Suprapubic skin (tissue), 4 donors: ENCODE measurements around the gene SLC38A11. TPM values are rescaled to one million over a fixed set of nuclear protein-coding genes. Genes with fewer than 3 reads are reported as not detected.

Experiments used
- DNase-seq, 2 donors: peaks; one replicate each; pipeline ENCODE4 v3.0.0-alpha.2; 2019; ENCODE audit warnings: low spot score in 2 of 2
- H3K27ac ChIP-seq: fragments of 200-600 bp; sonication (generic); one replicate; pipeline ENCODE4 v1.5.1; 2019
- H3K27me3 ChIP-seq: fragments of 200-600 bp; sonication (generic); one replicate; pipeline ENCODE4 v1.5.1; 2019
- H3K36me3 ChIP-seq: fragments of 200-600 bp; sonication (generic); one replicate; pipeline ENCODE4 v1.5.1; 2019
- H3K4me1 ChIP-seq: fragments of 200-600 bp; sonication (generic); one replicate; pipeline ENCODE4 v1.5.1; 2019
- H3K4me3 ChIP-seq: fragments of 200-600 bp; sonication (generic); one replicate; pipeline ENCODE4 v1.5.1; 2019; ENCODE audit warnings: mild to moderate bottlenecking
- H3K9me3 ChIP-seq: fragments of 200-600 bp; sonication (generic); one replicate; pipeline ENCODE4 v1.5.1; 2019
- CTCF ChIP-seq, 2 donors: fragments of 200-600 bp in 1 of 2; fragments of 450-650 bp in 1 of 2; sonication (generic) in 1 of 2; IDR thresholded peaks; one replicate each; pipeline ENCODE4 v1.5.1; 2016 to 2019; ENCODE audit warnings: antibody characterized with exemption in 2 of 2, mild to moderate bottlenecking in 1 of 2, moderate library complexity in 1 of 2
- EP300 ChIP-seq: sonication (generic); formaldehyde crosslinking; IDR thresholded peaks from one replicate; pipeline ENCODE4 v1.6.1; 2017; ENCODE audit warnings: antibody characterized with exemption
- POLR2A ChIP-seq, 2 donors: fragments of 450-650 bp; IDR thresholded peaks; one replicate each; pipeline ENCODE4 v1.6.1; 2017; ENCODE audit warnings: antibody characterized with exemption in 2 of 2, mild to moderate bottlenecking in 2 of 2, moderate library complexity in 2 of 2
- POLR2AphosphoS5 ChIP-seq, 3 donors: sonication (generic); formaldehyde crosslinking; IDR thresholded peaks; one replicate each; pipeline ENCODE4 v1.6.1; 2017; ENCODE audit warnings: antibody characterized with exemption in 3 of 3
- WGBS: methylation state at CpG from one replicate; pipeline ENCODE4 v1.1.5; 2018; 5-methylcytosine and 5-hydroxymethylcytosine counted together
- total RNA-seq, 4 donors: library from RNA; depleted of rRNA; stranded (reverse); fragments of >200 nt; gene quantifications; one replicate each; pipeline ENCODE4 v1.1.0, GENCODE V29; 2016

The SLC38A11 gene
- total RNA-seq, 4 donors from 2014 or later, result 0.42 to 1.1 (median 0.52) TPM; not detected in 1

- WGBS, result 76% methylated on average over 3 of the region's 3 CpGs
- Histone ChIP-seq H3K4me1 (no peaks in the 10 kb centered on the region), H3K36me3 (no peaks in the 10 kb centered on the region), H3K4me3 (no peak overlapping the region), H3K27me3 (no peaks in the 10 kb centered on the region), H3K27ac (no peak overlapping the region), H3K9me3 (no peaks in the 10 kb centered on the region)
- TF ChIP-seq POLR2AphosphoS5 (IDR thresholded peaks at IDR 0.05) (no peak), POLR2A (IDR thresholded peaks at IDR 0.05) (no peak), EP300 (no peak), CTCF (IDR thresholded peaks at IDR 0.05) (no peak)
- no peak for DNase-seq
These were observed 17.4 kb downstream of the SLC38A11 start for GRCh38 chr2:164937864-164938401.

GRCh38 chr2:164935118-164936101, 19.9 kb downstream of the SLC38A11 start:
- Histone ChIP-seq H3K4me3 (no peak overlapping the region), H3K4me1 (no peaks in the 10 kb centered on the region), H3K27ac (no peak overlapping the region), H3K27me3 (no peaks in the 10 kb centered on the region), H3K9me3 (no peaks in the 10 kb centered on the region), H3K36me3 (no peaks in the 10 kb centered on the region)
- no peak for DNase-seq
- WGBS, result 77% methylated on average over 5 of the region's 5 CpGs
- TF ChIP-seq EP300 (no peak), POLR2AphosphoS5 (IDR thresholded peaks at IDR 0.05) (no peak), POLR2A (IDR thresholded peaks at IDR 0.05) (no peak), CTCF (IDR thresholded peaks at IDR 0.05) (no peak)

- Histone ChIP-seq H3K27ac (no peak overlapping the region), H3K4me3 (no peak overlapping the region), H3K36me3 (no peaks in the 10 kb centered on the region), H3K27me3 (no peaks in the 10 kb centered on the region), H3K9me3 (no peaks in the 10 kb centered on the region), H3K4me1 (no peaks in the 10 kb centered on the region)
- no peak for DNase-seq
- WGBS, result 70% methylated on average over 5 of the region's 5 CpGs
- TF ChIP-seq CTCF (IDR thresholded peaks at IDR 0.05), result no peak
- TF ChIP-seq POLR2A (IDR thresholded peaks at IDR 0.05), result no peak
- TF ChIP-seq POLR2AphosphoS5 (IDR thresholded peaks at IDR 0.05), result no peak
- no peak for TF ChIP-seq EP300
These were observed 20.8 kb downstream of the SLC38A11 start for GRCh38 chr2:164934401-164935117.

- Histone ChIP-seq H3K27me3 (no peaks in the 10 kb centered on the region), H3K4me3 (no peak overlapping the region), H3K9me3 (no peaks in the 10 kb centered on the region), H3K4me1 (no peaks in the 10 kb centered on the region), H3K36me3 (no peaks in the 10 kb centered on the region), H3K27ac (no peak overlapping the region)
- no peak for DNase-seq
- TF ChIP-seq CTCF (IDR thresholded peaks at IDR 0.05), result no peak
- TF ChIP-seq POLR2AphosphoS5 (IDR thresholded peaks at IDR 0.05), result no peak
- no peak for TF ChIP-seq EP300
- no peak for TF ChIP-seq POLR2A (IDR thresholded peaks at IDR 0.05)
- WGBS, result 76% methylated on average over 3 of the region's 3 CpGs
These were observed 21.6 kb downstream of the SLC38A11 start for GRCh38 chr2:164933671-164934189.
